D721Med (cell line): ENCODE measurements around the gene IPCEF1.
A peak's percentile ranks its signal among the peaks of the same experiment; 100 is the strongest.

Experiments
- DNase-seq: peaks from one replicate; pipeline ENCODE4 v3.0.0; 2011; ENCODE audit warnings: low spot score; ENCODE audit not compliant: insufficient read length
- FAIRE-seq: peaks from 2 replicates; lab custom pipeline; 2011; peaks lifted over from hg19 to GRCh38; lab: Jason Lieb, UNC
- TF ChIP-seq, protein P1 (sequence below): IDR thresholded peaks from 2 replicates; pipeline ENCODE4 v1.5.1; 2012; ENCODE audit warnings: mild to moderate bottlenecking, control low read depth; ENCODE audit not compliant: insufficient read depth; ENCODE audit errors: missing control alignments

The IPCEF1 gene

DNA sequence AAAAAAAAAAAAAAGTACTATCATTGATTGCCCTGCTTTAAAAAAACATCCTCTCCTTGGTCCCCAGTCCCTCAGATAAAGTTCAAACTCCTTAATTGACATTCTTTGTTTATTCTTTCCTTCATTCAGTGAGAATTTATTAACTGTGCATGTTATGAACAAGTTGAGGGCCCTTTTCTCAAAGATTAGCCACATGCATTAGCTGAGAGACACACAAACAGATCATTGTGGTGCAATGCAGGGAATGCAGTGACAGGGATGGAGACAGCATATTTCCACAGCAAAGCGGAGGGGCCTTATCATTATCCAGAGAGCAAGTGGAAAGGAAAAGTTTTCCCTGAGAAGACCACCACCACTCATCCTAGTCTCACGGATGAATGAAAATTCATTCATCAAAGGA is 21.9 kb upstream of the IPCEF1 start:
- TF ChIP-seq, protein P1, sequence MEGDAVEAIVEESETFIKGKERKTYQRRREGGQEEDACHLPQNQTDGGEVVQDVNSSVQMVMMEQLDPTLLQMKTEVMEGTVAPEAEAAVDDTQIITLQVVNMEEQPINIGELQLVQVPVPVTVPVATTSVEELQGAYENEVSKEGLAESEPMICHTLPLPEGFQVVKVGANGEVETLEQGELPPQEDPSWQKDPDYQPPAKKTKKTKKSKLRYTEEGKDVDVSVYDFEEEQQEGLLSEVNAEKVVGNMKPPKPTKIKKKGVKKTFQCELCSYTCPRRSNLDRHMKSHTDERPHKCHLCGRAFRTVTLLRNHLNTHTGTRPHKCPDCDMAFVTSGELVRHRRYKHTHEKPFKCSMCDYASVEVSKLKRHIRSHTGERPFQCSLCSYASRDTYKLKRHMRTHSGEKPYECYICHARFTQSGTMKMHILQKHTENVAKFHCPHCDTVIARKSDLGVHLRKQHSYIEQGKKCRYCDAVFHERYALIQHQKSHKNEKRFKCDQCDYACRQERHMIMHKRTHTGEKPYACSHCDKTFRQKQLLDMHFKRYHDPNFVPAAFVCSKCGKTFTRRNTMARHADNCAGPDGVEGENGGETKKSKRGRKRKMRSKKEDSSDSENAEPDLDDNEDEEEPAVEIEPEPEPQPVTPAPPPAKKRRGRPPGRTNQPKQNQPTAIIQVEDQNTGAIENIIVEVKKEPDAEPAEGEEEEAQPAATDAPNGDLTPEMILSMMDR, result no peak
- DNase-seq (no peak), FAIRE-seq (no peak)

DNA sequence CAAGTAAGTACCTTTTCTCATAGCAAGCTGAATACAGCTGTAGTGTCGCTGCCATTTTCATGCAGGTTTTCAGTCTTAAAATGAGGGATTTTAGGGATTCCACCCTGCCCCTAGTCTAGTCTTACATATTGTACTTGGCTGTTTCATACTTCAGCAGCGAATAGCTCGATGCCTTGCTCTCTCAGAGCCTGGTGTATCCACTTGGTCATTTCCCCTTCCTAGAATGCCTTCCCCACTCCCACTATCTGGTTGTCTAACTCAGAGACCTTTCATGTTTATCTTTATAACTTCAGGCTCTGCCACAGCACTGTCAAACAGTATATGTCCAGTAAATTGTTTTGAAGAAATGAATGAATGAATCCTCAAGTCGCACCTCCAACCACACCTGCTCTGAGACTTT is 21.1 kb upstream of the IPCEF1 start:
- no peak for DNase-seq
- TF ChIP-seq, protein P1, result no peak
- no peak for FAIRE-seq

DNA sequence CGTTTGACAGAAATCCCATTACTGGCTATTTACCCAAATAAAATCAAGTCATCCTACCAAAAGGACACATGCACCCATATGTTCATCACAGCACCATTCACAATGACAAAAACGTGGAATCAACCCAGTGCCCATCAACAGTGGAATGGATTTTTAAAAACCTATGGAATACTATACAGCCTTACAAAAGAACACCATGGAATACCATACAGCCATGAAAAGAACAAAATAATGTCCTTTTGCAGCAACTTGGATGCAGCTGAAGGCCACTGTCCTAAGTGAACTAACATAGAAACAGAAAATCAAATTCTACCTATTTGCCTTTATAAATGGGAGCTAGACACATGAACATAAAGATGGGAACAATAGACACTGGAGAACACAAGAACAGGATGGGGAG is 17.4 kb upstream of the IPCEF1 start:
- DNase-seq (no peak), FAIRE-seq (no peak)
- TF ChIP-seq, protein P1, result no peak

DNA sequence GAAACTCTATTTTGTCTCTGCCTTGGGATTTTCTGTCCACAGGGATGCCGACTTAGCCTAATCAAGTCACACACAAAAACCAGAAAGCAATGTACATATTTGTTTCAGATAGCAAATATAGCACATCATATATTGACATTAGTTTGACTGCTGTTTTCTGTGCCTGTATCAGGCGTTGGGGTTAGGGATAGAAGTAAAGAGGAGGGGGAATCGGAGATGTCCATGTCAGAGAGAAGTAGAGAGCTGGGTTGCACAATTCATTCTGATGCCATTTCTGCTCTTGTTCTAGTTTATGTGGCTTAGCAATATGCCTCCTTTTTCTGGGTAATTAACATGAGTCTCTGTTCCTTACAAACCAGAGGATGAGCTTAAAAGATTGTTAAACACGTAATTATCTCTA is 14.7 kb upstream of the IPCEF1 start:
- DNase-seq (peak; percentile 24), FAIRE-seq (no peak)
- TF ChIP-seq, protein P1, result no peak

DNA sequence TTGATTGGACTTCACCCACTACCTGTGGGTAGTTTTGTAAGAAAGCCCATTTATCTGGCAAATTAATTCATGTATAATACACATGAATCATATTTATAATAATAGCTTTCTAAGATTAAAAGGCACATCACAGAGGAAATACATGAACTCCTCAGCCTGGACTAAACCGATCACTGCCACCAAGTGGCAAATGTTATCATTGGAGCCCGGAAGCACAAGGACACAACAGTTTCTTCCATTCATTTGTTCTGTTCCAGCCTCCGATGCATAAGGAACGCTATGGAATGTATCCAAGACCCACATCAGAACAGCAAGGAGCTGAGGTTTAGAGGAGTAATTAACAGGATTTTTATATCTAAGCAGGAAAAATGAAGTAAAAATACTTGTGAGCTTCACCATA is 13.9 kb upstream of the IPCEF1 start:
- no peak for FAIRE-seq
- no peak for DNase-seq
- TF ChIP-seq, protein P1, result peak; percentile 39

DNA sequence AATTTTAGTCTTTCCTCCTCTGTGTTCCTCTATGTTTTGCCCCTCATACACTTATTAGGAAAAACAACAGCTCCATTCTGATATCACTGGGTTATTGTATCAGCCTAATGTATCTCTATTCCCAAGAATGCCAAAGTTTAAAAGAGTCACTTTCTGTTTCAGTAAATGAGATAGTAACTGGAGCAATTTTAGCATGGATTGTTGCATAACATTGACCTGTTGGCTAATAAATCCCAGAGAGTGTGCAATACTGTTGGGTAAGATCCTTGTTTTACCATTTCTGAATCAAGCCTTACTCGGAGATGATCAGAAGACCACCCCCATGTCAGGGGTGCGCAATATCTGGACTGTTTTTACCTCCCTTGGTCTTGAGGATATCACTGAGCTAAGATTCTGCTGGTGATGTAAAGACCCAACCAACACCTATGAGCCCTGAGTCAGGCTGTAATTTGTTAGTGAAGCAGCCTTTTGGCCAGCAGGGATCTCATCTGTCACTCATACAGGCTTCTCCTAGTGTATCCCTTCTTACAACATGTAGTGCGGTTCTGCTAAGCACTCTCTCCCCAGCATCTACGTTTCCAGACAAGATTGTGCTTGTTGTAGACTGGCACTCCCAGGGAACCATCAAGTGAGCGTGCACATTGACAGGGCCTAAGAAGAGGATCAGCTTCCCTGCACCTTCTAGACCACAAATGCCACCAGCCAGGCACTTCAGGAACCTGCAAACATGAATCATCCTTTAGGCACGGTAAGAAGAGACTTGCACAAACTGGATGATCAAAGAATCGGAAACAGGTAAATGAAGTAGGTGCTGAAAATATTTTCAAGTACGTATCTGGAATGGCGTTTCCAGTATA is 11.5 kb upstream of the IPCEF1 start:
- no peak for DNase-seq
- TF ChIP-seq, protein P1, result no peak
- FAIRE-seq, result no peak

DNA sequence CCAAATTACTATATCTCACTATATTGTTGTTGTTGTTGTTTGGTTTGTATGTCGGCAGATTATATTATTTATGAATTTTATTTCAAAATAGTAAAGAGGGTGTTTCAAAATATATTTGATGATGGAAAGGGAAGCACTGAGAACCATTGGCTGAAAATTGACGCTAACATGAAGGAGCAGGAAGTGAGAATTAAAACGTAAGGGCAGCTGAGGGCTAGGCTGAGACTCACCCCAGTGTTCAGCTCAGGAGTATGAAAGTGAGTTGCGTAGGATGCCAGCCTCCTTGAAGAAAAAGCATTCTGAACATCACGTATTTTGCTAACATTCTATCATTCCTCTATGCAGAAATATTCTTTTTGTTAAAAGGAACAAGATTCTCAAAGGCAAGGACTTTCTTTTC is 10.7 kb upstream of the IPCEF1 start:
- no peak for FAIRE-seq
- DNase-seq, result no peak
- TF ChIP-seq, protein P1, result no peak
